Omental fat pad (tissue), 4 donors: ENCODE results near the gene KANSL1. TPM values are rescaled to one million over a fixed set of nuclear protein-coding genes. Genes with fewer than 3 reads are reported as not detected.

ENCODE experiments used
- ATAC-seq: fragments of 150-250 bp; one replicate; pipeline ENCODE4 v1.9.1; 2016; ENCODE audit warnings: mild to moderate bottlenecking, moderate library complexity; ENCODE audit not compliant: low FRiP score
- DNase-seq: peaks from one replicate; pipeline ENCODE4 v3.0.0-alpha.2; 2019; ENCODE audit warnings: low spot score
- total RNA-seq, 4 donors: library from RNA; depleted of rRNA; stranded (reverse); fragments of >200 nt; gene quantifications; one replicate each; pipeline ENCODE4 v1.1.0, GENCODE V29; 2016
- TF ChIP-seq, protein P1 (sequence below), 3 donors: fragments of 450-650 bp; IDR thresholded peaks; one replicate each; pipeline ENCODE4 v1.5.1; 2016 to 2017; ENCODE audit warnings: antibody characterized with exemption in 3 of 3, mild to moderate bottlenecking in 3 of 3, moderate library complexity in 2 of 3

Gene KANSL1
- total RNA-seq, 4 donors from 2014 or later, result 48.9 to 109 (median 57.4) TPM

DNA sequence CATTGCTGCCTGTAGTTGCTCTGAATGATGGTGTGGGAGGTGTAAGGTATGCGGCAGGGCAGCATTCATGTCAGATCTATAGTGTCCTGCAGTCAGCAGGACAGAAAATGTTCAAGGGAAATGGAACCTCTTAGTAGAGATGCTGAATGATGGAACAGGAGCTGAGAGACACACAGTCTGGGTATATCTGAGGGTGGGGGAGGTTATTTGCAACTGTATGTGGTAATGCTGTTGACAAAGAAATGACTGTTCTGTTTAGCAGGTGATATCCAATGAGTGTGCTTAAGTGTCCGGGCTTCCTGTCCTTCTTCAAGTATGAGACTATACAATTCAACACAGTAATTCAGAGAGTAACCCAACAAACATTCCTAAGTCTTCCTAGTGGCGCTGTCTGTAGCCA, 147.6 kb downstream of the KANSL1 start:
- DNase-seq (no peak), ATAC-seq (no peak)
- TF ChIP-seq, protein P1, sequence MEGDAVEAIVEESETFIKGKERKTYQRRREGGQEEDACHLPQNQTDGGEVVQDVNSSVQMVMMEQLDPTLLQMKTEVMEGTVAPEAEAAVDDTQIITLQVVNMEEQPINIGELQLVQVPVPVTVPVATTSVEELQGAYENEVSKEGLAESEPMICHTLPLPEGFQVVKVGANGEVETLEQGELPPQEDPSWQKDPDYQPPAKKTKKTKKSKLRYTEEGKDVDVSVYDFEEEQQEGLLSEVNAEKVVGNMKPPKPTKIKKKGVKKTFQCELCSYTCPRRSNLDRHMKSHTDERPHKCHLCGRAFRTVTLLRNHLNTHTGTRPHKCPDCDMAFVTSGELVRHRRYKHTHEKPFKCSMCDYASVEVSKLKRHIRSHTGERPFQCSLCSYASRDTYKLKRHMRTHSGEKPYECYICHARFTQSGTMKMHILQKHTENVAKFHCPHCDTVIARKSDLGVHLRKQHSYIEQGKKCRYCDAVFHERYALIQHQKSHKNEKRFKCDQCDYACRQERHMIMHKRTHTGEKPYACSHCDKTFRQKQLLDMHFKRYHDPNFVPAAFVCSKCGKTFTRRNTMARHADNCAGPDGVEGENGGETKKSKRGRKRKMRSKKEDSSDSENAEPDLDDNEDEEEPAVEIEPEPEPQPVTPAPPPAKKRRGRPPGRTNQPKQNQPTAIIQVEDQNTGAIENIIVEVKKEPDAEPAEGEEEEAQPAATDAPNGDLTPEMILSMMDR (IDR thresholded peaks at IDR 0.05), result no peak

DNA sequence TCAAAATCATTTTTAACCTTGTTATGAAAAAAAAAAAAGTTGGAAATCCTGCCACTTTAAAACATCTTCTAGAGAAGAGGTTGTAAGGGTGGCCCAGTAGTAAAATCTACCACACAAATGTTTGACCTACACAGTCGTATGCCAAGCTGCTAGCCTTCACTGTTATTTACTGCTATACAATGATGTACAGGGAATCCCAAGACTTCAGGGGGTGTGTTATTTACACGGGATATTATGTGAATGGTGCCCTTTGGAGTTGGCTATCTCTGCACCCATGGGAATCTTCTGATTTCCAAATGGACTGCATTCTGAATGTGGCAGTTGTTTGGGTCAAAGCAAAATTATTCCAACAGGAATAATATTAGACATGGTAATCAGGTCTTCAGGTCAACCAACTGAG, 148.2 kb downstream of the KANSL1 start:
- ATAC-seq (no peak), DNase-seq (no peak)
- TF ChIP-seq, protein P1 (IDR thresholded peaks at IDR 0.05), result no peak

DNA sequence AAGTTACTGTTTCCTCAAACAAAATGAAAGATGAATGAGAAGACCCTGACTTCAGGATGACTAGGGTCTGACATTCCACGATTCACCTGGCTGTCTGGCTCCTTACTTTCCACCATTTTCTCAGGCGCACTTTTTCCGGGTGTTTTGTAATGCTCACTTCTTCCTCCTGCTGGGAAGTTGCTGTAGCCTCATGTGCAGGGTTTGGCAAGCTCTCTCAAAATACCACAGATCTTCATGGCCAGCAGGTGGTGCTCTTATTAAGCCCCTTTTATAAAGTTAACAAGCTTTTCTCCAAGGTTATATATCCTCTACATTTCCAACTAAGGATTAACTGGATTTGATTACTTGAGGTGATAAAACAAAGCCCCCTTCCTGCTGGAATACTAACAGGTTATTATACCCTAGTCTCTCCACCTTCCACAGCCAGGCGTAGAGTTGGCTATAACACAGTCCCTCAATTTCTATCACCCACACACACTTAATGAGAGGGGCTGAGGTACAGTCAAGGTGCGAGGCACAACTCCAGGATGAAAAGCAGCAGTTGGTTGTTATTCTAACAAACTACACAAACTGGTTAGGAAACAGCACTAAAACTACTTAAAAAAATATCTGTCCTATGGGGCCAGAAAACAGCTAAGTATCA, 148.8 kb downstream of the KANSL1 start:
- DNase-seq (peak; percentile 45), ATAC-seq (peak; percentile 80)

DNA sequence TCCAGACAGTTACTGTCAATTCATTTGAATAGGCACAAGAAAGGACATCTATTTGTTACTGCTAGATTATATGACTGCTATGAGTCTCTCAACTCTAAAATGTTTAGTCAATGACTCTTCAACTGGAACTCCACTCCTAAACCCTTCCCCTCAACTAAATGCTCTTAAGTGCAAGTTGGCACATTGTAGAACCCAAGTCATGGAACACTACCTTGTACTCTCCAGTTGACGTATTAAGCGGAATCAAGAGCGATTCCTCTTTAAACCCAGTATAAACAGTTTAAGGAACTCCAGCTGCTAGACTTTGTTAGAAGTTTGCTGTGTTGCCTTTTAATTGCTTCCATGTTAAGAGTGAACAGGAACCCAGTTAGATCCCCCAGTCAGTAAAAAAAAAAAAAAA, 149.6 kb downstream of the KANSL1 start:
- TF ChIP-seq, protein P1 (IDR thresholded peaks at IDR 0.05), result no peak

More for the DNA sequence above, 148.8 kb downstream of the KANSL1 start:
- TF ChIP-seq, protein P1 (IDR thresholded peaks at IDR 0.05), result peak in 2 of 3 donors; percentile 57 to 77

DNA sequence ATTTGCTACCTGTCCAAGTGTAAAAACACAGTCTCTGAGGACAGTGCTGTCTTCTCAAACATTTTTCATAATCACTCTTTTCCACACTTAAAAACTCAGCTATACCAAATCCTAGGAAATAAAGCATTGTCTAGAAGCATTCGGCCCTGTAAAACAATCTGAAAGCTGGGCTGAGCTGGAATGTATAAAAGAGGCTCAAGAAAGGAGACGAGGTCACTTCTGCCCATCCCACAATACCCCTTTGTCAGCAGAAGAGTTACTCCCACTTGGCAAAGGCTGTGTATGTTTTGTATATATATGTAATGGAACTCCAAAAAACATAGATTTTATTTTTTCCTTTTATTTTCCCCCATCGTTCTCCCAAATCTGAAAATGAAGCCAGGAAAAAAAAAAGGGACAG, 150.3 kb downstream of the KANSL1 start:
- TF ChIP-seq, protein P1 (IDR thresholded peaks at IDR 0.05), result no peak
- ATAC-seq (no peak), DNase-seq (no peak)

More for the DNA sequence above, 149.6 kb downstream of the KANSL1 start:
- ATAC-seq, result no peak
- no peak for DNase-seq

DNA sequence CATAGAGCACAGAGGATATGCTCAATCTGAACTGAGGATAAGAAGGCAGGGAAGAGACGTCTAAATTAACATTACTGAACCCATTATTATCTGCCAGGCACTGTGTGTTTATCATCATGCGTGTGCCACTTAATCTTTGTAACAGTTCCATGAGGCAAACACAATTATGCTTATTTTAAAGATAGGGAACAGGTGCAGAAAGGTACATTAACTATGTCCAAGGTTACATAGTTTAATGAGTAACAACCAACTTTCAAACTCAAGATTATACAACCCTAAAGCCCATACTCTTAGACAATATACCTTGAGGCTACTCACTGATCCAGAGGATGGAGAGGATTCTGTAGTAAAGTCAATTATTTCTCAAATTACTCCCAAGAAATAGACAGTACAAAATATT, 151.0 kb downstream of the KANSL1 start:
- TF ChIP-seq, protein P1 (IDR thresholded peaks at IDR 0.05), result no peak
- ATAC-seq, result no peak
- no peak for DNase-seq

DNA sequence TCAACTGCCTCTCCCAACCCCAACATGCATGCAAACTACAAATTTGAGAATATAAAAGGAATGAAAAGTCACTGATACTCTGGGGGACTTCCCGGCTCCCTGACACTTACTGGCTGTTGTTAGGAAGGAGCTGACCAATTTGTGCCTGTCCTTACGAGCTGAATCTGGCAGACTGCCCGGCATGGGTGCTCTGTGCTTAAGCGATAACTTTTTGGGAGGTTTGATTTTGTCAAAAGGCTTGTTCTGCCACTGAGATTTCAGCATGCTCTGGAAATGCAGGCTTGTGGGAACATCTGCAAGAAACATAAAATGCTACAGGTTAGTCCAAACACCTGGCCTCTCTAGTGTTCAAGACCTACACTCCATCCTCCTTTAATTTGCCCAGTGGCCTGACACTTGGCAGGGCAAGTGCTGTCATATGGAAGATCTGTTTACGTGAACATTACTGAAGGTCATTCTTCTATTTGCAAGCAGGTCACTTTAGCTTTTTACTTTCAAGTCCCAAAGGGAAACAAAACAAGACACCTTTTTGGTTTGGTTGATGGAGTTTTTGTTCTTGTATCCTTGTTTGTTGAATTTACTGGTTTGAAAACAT, 153.5 kb downstream of the KANSL1 start:
- no peak for ATAC-seq
- TF ChIP-seq, protein P1 (IDR thresholded peaks at IDR 0.05), result no peak
- no peak for DNase-seq
